HEK293 (cell line): ENCODE data around the gene HAUS2.

Experiments used
- CTCF ChIA-PET: fragments of 350-600 bp; formaldehyde crosslinking; extraction: SDS; loops from one replicate; lab custom pipeline; 2021; ENCODE audit warnings: antibody characterized with exemption; lab: Yijun Ruan, JAX
- POLR2A ChIA-PET: fragments of 300-600 bp; formaldehyde crosslinking; extraction: SDS; loops from one replicate; lab custom pipeline; 2020; ENCODE audit warnings: antibody characterized with exemption, inconsistent platforms; lab: Yijun Ruan, JAX
- H3K27ac ChIP-seq: fragments of 200-500 bp; sonication (Bioruptor generic); 2 replicates; pipeline ENCODE4 v1.5.1; 2014; ENCODE audit warnings: low read depth, low read length, control low read depth, inconsistent platforms; ENCODE audit errors: extremely low read depth
- H3K36me3 ChIP-seq, 2 experiments: fragments of 200-500 bp in 1 of 2; sonication (Bioruptor generic) in 1 of 2; 1 replicate in 1 of 2; 2 replicates in 1 of 2; pipeline ENCODE4 v1.5.1; 2014 to 2017; ENCODE audit warnings: inconsistent platforms in 2 of 2, low read length in 2 of 2; ENCODE audit not compliant: control insufficient read depth in 2 of 2, insufficient read depth in 1 of 2
- H3K4me1 ChIP-seq: fragments of 200-500 bp; sonication (Bioruptor generic); 2 replicates; pipeline ENCODE4 v1.5.1; 2014; ENCODE audit warnings: mild to moderate bottlenecking, low read length, inconsistent platforms; ENCODE audit not compliant: control insufficient read depth, insufficient read depth
- H3K4me3 ChIP-seq: 2 replicates; pipeline ENCODE4 v1.5.1; 2011; ENCODE audit warnings: low read depth, mild to moderate bottlenecking, control low read depth, low read length, moderate library complexity
- H3K9me3 ChIP-seq: fragments of 200-500 bp; sonication (Bioruptor generic); 2 replicates; pipeline ENCODE4 v1.5.1; 2014; ENCODE audit warnings: low read depth, low read length, inconsistent platforms; ENCODE audit not compliant: control insufficient read depth, insufficient read depth
- GLIS1 ChIP-seq: fragments of 450-650 bp; formaldehyde crosslinking; IDR thresholded peaks from 2 replicates; pipeline ENCODE4 v1.5.1; 2016; ENCODE audit warnings: missing biosample characterization, missing genetic modification characterization
- PRDM1 ChIP-seq: fragments of 450-650 bp; formaldehyde crosslinking; IDR thresholded peaks from 2 replicates; pipeline ENCODE4; 2016; ENCODE audit warnings: missing biosample characterization, missing genetic modification characterization
- PRDM4 ChIP-seq: fragments of 450-650 bp; formaldehyde crosslinking; IDR thresholded peaks from 2 replicates; pipeline ENCODE4 v1.5.1; 2017; ENCODE audit warnings: missing biosample characterization, missing genetic modification characterization
- ZFP3 ChIP-seq: fragments of 450-650 bp; formaldehyde crosslinking; IDR thresholded peaks from 2 replicates; pipeline ENCODE4 v1.5.1; 2016; ENCODE audit warnings: low read depth, missing biosample characterization, missing genetic modification characterization
- ZFP69B ChIP-seq: fragments of 450-650 bp; formaldehyde crosslinking; IDR thresholded peaks from 2 replicates; pipeline ENCODE4 v1.5.1; 2016; ENCODE audit warnings: missing biosample characterization, missing genetic modification characterization
- ZNF112 ChIP-seq: fragments of 450-650 bp; formaldehyde crosslinking; IDR thresholded peaks from 2 replicates; pipeline ENCODE4 v1.5.0; 2017; ENCODE audit warnings: missing biosample characterization, missing genetic modification characterization
- ZNF121 ChIP-seq: fragments of 450-650 bp; formaldehyde crosslinking; IDR thresholded peaks from 2 replicates; pipeline ENCODE4 v1.5.1; 2016; ENCODE audit warnings: missing biosample characterization, missing genetic modification characterization
- ZNF19 ChIP-seq: fragments of 450-650 bp; formaldehyde crosslinking; IDR thresholded peaks from 2 replicates; pipeline ENCODE4; 2016; ENCODE audit warnings: missing biosample characterization, missing genetic modification characterization, low read depth
- ZNF23 ChIP-seq: fragments of 450-650 bp; formaldehyde crosslinking; IDR thresholded peaks from 2 replicates; pipeline ENCODE4 v1.5.1; 2016; ENCODE audit warnings: missing biosample characterization, missing genetic modification characterization, borderline replicate concordance
- ZNF274 ChIP-seq, 2 experiments: fragments of 200-500 bp in 1 of 2; fragments of 450-650 bp in 1 of 2; sonication (Bioruptor generic) in 1 of 2; formaldehyde crosslinking in 1 of 2; IDR thresholded peaks; 2 replicates each; pipeline versions ENCODE4 v1.5.1 to v1.6.1; 2014 to 2016; ENCODE audit warnings: borderline replicate concordance in 1 of 2, inconsistent platforms in 1 of 2, low read length in 1 of 2, missing biosample characterization in 1 of 2, missing genetic modification characterization in 1 of 2
- ZNF292 ChIP-seq: fragments of 450-650 bp; formaldehyde crosslinking; IDR thresholded peaks from 2 replicates; pipeline ENCODE4 v1.5.1; 2016; ENCODE audit warnings: low read depth, missing biosample characterization, missing genetic modification characterization, borderline replicate concordance
- ZNF335 ChIP-seq: fragments of 450-650 bp; formaldehyde crosslinking; conservative IDR thresholded peaks from 2 replicates; pipeline ENCODE4 v1.5.1; 2016; ENCODE audit warnings: missing biosample characterization, missing genetic modification characterization
- ZNF354C ChIP-seq: fragments of 450-650 bp; formaldehyde crosslinking; IDR thresholded peaks from 2 replicates; pipeline ENCODE4 v1.5.1; 2016; ENCODE audit warnings: missing biosample characterization, missing genetic modification characterization, low read depth, borderline replicate concordance
- ZNF423 ChIP-seq: fragments of 450-650 bp; formaldehyde crosslinking; IDR thresholded peaks from 2 replicates; pipeline ENCODE4 v1.5.1; 2016; ENCODE audit warnings: missing biosample characterization, missing genetic modification characterization
- ZNF610 ChIP-seq: fragments of 450-650 bp; formaldehyde crosslinking; IDR thresholded peaks from 2 replicates; pipeline ENCODE4 v1.5.1; 2016; ENCODE audit warnings: missing biosample characterization, missing genetic modification characterization, borderline replicate concordance
- ZNF629 ChIP-seq: fragments of 450-650 bp; formaldehyde crosslinking; IDR thresholded peaks from 2 replicates; pipeline ENCODE4 v1.5.1; 2017; ENCODE audit warnings: missing biosample characterization, missing genetic modification characterization
- ZNF660 ChIP-seq: fragments of 450-650 bp; IDR thresholded peaks from 2 replicates; pipeline ENCODE4 v1.5.1; 2018; ENCODE audit warnings: missing biosample characterization, mild to moderate bottlenecking, missing genetic modification characterization
- ZNF670 ChIP-seq: fragments of 450-650 bp; formaldehyde crosslinking; IDR thresholded peaks from 2 replicates; pipeline ENCODE4 v1.5.1; 2016; ENCODE audit warnings: missing biosample characterization, missing genetic modification characterization, low read depth
- ZNF776 ChIP-seq: fragments of 450-650 bp; formaldehyde crosslinking; IDR thresholded peaks from 2 replicates; pipeline ENCODE4 v1.5.0; 2017; ENCODE audit warnings: missing biosample characterization, missing genetic modification characterization, borderline replicate concordance
- ZNF830 ChIP-seq: fragments of 450-650 bp; IDR thresholded peaks from 2 replicates; pipeline ENCODE4 v1.5.0; 2018; ENCODE audit warnings: missing biosample characterization, missing genetic modification characterization, low read depth, mild to moderate bottlenecking, moderate library complexity
- ZNF843 ChIP-seq: fragments of 450-650 bp; formaldehyde crosslinking; IDR thresholded peaks from 2 replicates; pipeline ENCODE4 v1.5.1; 2016; ENCODE audit warnings: missing biosample characterization, missing genetic modification characterization
- ZSCAN5A ChIP-seq: fragments of 450-650 bp; formaldehyde crosslinking; IDR thresholded peaks from 2 replicates; pipeline ENCODE4 v1.5.1; 2016; ENCODE audit warnings: missing biosample characterization, missing genetic modification characterization
- ZXDB ChIP-seq: fragments of 450-650 bp; formaldehyde crosslinking; IDR thresholded peaks from 2 replicates; pipeline ENCODE4 v1.5.1; 2016; ENCODE audit warnings: missing biosample characterization, missing genetic modification characterization
- TF ChIP-seq, protein P1 (sequence below): fragments of 450-650 bp; formaldehyde crosslinking; IDR thresholded peaks from 2 replicates; pipeline ENCODE4 v1.5.1; 2016; ENCODE audit warnings: missing biosample characterization, missing genetic modification characterization, low read depth

HAUS2 gene

DNA sequence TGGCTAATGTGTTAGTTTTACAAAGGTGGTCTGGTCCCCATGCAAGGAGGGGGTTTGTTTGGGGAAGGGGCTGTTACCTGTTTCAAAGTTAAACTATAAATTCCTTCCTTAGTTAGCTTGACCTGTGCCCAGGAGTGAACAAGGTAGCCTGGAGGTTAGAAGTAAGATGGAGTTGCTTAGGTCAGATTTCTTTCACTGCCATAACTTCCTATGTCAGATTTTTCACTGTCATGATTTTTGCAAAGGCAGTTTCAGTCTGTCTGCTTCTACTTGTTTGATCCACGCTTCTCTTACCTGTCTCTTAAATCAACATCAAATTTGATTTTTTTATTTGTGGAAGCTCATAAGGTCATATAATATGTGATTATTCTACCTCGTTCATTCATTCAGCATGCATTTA, 55.3 kb downstream of the HAUS2 start:
- TF ChIP-seq ZNF112, result no peak
- no peak for TF ChIP-seq ZNF274 (IDR thresholded peaks at IDR 0.05; ENCODE audit: low read length)
- TF ChIP-seq ZNF274 (tag by site-specific recombination; IDR thresholded peaks at IDR 0.05; ENCODE audit: borderline replicate concordance), result no peak
- no peak for TF ChIP-seq ZNF335 (tag by site-specific recombination)
- TF ChIP-seq PRDM1 (tag by site-specific recombination), result no peak
- TF ChIP-seq ZNF19 (tag by site-specific recombination), result no peak
- no peak for TF ChIP-seq ZFP69B (tag by site-specific recombination)
- no peak for TF ChIP-seq ZSCAN5A (tag by site-specific recombination)
- TF ChIP-seq ZNF23 (tag by site-specific recombination), result no peak
- no peak for TF ChIP-seq ZNF610 (tag by site-specific recombination)
- TF ChIP-seq ZXDB (tag by site-specific recombination), result no peak
- Histone ChIP-seq H3K9me3 (no peaks in the 10 kb centered on the region), H3K4me1 (no peaks in the 10 kb centered on the region), H3K4me3 (no peak overlapping the region), H3K27ac (no peak overlapping the region), H3K36me3 (peaks cover 0 to 3% of the 10 kb centered on the region in 2 experiments; a peak in 1 of 3 replicates)
- CTCF ChIA-PET, result interaction anchor here (0.6 kb wide), 1 partner anchor 45 kb away, joined by 7 read pairs; no protein-coding TSS in a partner anchor
- POLR2A ChIA-PET, result no interaction called here

DNA sequence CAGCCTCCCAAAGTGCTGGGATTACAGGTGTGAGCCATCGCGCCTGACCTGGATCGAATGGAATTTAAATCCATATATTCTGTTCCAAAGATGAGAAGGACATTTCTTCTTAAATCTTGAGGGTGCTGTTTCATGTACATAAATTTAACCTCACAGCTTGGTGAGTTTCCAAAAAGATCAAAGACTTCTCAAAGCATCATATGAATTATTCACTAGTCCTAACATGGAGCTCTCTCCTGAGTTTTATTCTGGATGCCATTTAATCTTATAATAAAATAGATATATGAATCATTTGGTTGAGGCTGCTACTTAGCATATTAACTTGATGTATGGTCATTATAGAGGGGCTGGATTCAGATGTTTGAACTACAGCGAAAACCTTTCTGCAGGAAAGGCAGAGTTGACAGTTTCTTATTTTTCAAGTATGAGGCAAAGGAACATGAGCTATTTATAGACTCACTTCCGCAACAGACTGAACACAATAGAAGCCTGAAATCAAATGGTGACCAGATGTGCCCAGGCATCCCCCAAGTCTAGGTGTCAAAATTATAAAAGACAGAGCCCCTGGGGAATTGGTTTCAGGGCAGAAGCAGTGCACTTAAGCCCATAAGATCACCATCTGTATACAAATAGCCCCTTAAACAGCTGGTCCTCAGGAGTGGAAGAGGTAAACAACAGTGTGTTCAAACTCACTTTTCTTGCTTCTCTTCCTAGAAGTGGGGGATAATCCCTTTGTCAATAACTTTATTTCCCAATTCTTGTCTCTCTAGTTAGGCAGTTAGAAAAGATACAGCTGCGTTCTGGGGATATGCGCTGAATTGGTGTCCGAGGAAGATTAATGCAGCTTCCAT, 56.5 kb downstream of the HAUS2 start:
- H3K9me3 ChIP-seq, result no peaks in the 10 kb centered on the region
- H3K27ac ChIP-seq, result no peak overlapping the region
- 0 out of 2 replicates have a peak, but pooled peaks have one; percentile 23 for TF ChIP-seq PRDM4 (tag by site-specific recombination)
- no peak for TF ChIP-seq ZNF776
- TF ChIP-seq ZNF292 (tag by site-specific recombination), result no peak
- no peak for TF ChIP-seq ZNF660 (tag by site-specific recombination)
- no peak overlapping the region for H3K4me3 ChIP-seq
- CTCF ChIA-PET, result interaction anchor here (0.9 kb wide), 1 partner anchor 110 kb away, joined by 3 read pairs; the partner anchor contains the start of gene SNAP23
- POLR2A ChIA-PET, result no interaction called here
- no peaks in the 10 kb centered on the region for H3K36me3 ChIP-seq
- H3K4me1 ChIP-seq, result no peaks in the 10 kb centered on the region

- H3K4me1 ChIP-seq, result no peaks in the 10 kb centered on the region
- no peak overlapping the region for H3K4me3 ChIP-seq
- H3K9me3 ChIP-seq, result no peaks in the 10 kb centered on the region
- no peak overlapping the region for H3K27ac ChIP-seq
- no peaks in the 10 kb centered on the region for H3K36me3 ChIP-seq
- POLR2A ChIA-PET, result no interaction called here
- CTCF ChIA-PET, result interaction anchor here (0.7 to 0.9 kb wide), 2 partner anchors 81 to 110 kb away, joined by 3 read pairs; partner anchors contain the start of gene SNAP23
- TF ChIP-seq ZNF843 (tag by site-specific recombination), result no peak
- TF ChIP-seq ZNF121, result no peak
- no peak for TF ChIP-seq ZNF629 (tag by site-specific recombination)
- no peak for TF ChIP-seq GLIS1
- no peak for TF ChIP-seq ZNF354C (tag by site-specific recombination)
- no peak for TF ChIP-seq ZNF830 (tag by site-specific recombination)
- TF ChIP-seq PRDM1 (tag by site-specific recombination), result no peak
- TF ChIP-seq ZFP3 (tag by site-specific recombination), result no peak
- TF ChIP-seq ZNF423 (tag by site-specific recombination), result no peak
- TF ChIP-seq, protein P1, sequence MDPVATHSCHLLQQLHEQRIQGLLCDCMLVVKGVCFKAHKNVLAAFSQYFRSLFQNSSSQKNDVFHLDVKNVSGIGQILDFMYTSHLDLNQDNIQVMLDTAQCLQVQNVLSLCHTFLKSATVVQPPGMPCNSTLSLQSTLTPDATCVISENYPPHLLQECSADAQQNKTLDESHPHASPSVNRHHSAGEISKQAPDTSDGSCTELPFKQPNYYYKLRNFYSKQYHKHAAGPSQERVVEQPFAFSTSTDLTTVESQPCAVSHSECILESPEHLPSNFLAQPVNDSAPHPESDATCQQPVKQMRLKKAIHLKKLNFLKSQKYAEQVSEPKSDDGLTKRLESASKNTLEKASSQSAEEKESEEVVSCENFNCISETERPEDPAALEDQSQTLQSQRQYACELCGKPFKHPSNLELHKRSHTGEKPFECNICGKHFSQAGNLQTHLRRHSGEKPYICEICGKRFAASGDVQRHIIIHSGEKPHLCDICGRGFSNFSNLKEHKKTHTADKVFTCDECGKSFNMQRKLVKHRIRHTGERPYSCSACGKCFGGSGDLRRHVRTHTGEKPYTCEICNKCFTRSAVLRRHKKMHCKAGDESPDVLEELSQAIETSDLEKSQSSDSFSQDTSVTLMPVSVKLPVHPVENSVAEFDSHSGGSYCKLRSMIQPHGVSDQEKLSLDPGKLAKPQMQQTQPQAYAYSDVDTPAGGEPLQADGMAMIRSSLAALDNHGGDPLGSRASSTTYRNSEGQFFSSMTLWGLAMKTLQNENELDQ (tag by site-specific recombination), result no peak
- TF ChIP-seq ZNF670, result no peak
Observed at GRCh38 chr15:42605796-42606195, 57.2 kb downstream of the HAUS2 start.
